HG03521 (cell line): ENCODE data around the gene FCN1.

Experiments
- ATAC-seq: cut with Tn5 transposase; IDR thresholded peaks from one replicate; pipeline ENCODE4 v1.9.1; 2021; ENCODE audit warnings: mild to moderate bottlenecking, moderate library complexity; ENCODE audit not compliant: unreplicated experiment

Gene FCN1

GRCh38 chr9:134880484-134881312 is 37.0 kb downstream of the FCN1 start, which contains the start of gene FCN2:
Gene FCN2, plus strand, starts transcription at chr9:134880810. Its CDS starts 12 bp downstream, at chr9:134880822.
- no peak for ATAC-seq

GRCh38 chr9:134879664-134880483 is 37.8 kb downstream of the FCN1 start:
- no peak for ATAC-seq

- no peak for ATAC-seq
Measured at GRCh38 chr9:134877541-134877940, 40.2 kb downstream of the FCN1 start.

- ATAC-seq = no peak
Measured at GRCh38 chr9:134875371-134875770, 42.3 kb downstream of the FCN1 start.

GRCh38 chr9:134872482-134873231 is 45.1 kb downstream of the FCN1 start:
- no peak for ATAC-seq

GRCh38 chr9:134871697-134872340 is 45.9 kb downstream of the FCN1 start:
- ATAC-seq = no peak

- ATAC-seq = no peak
Measured at GRCh38 chr9:134870746-134871662, 46.7 kb downstream of the FCN1 start.

GRCh38 chr9:134870301-134870694 is 47.4 kb downstream of the FCN1 start:
- ATAC-seq = no peak

- ATAC-seq = no peak
Measured at GRCh38 chr9:134869554-134870300, 48.0 kb downstream of the FCN1 start.

- ATAC-seq = no peak
Measured at GRCh38 chr9:134868751-134869553, 48.8 kb downstream of the FCN1 start.

- ATAC-seq = no peak
Measured at GRCh38 chr9:134867917-134868750, 49.6 kb downstream of the FCN1 start.

GRCh38 chr9:134864821-134865190 is 52.9 kb downstream of the FCN1 start:
- no peak for ATAC-seq

- ATAC-seq = no peak
Measured at GRCh38 chr9:134863941-134864820, 53.5 kb downstream of the FCN1 start.

- no peak for ATAC-seq
Measured at GRCh38 chr9:134863306-134863902, 54.3 kb downstream of the FCN1 start.

- no peak for ATAC-seq
Measured at GRCh38 chr9:134861595-134862334, 55.9 kb downstream of the FCN1 start.
